Breast epithelium (tissue), 4 donors: ENCODE measurements around the gene ACP7. TPM values are rescaled to one million over a fixed set of nuclear protein-coding genes. Genes with fewer than 3 reads are reported as not detected.

ENCODE experiments used
- DNase-seq, 2 donors: peaks; one replicate each; pipeline ENCODE4 v3.0.0-alpha.2; 2019; ENCODE audit warnings: low spot score in 2 of 2
- H3K27ac ChIP-seq, 2 donors: fragments of 200-600 bp; sonication (generic) in 1 of 2; one replicate each; pipeline ENCODE4 v1.5.1; 2016 to 2019; ENCODE audit warnings: mild to moderate bottlenecking in 1 of 2
- H3K27me3 ChIP-seq, 2 donors: fragments of 200-600 bp; sonication (generic) in 1 of 2; one replicate each; pipeline versions ENCODE4 v1.5.1 to v1.6.0; 2017 to 2019; ENCODE audit warnings: control low read depth in 1 of 2, mild to moderate bottlenecking in 1 of 2
- H3K36me3 ChIP-seq: fragments of 200-600 bp; one replicate; pipeline ENCODE4 v1.5.1; 2019
- H3K4me1 ChIP-seq, 2 donors: fragments of 200-600 bp; sonication (generic); one replicate each; pipeline ENCODE4 v1.5.1; 2016 to 2019; ENCODE audit warnings: control low read depth in 1 of 2
- H3K4me3 ChIP-seq, 3 donors: fragments of 200-600 bp; sonication (generic); 1 replicate in 2 of 3; 2 replicates in 1 of 3; pipeline ENCODE4 v1.5.1; 2016 to 2019; ENCODE audit warnings: mild to moderate bottlenecking in 3 of 3, moderate library complexity in 2 of 3
- H3K9me3 ChIP-seq, 2 donors: fragments of 200-600 bp; sonication (generic) in 1 of 2; one replicate each; pipeline ENCODE4 v1.5.1; 2016 to 2019; ENCODE audit warnings: control low read depth in 1 of 2
- CTCF ChIP-seq, 3 donors: fragments of 450-650 bp; IDR thresholded peaks; one replicate each; pipeline ENCODE4 v1.5.1; 2016 to 2017; ENCODE audit warnings: antibody characterized with exemption in 3 of 3, mild to moderate bottlenecking in 3 of 3, moderate library complexity in 3 of 3
- POLR2A ChIP-seq: fragments of 450-650 bp; IDR thresholded peaks from one replicate; pipeline ENCODE4 v1.6.1; 2016; ENCODE audit warnings: antibody characterized with exemption, mild to moderate bottlenecking, moderate library complexity
- POLR2AphosphoS5 ChIP-seq, 3 donors: sonication (generic); formaldehyde crosslinking; IDR thresholded peaks; one replicate each; pipeline ENCODE4 v1.6.1; 2017; ENCODE audit warnings: antibody characterized with exemption in 3 of 3
- intact Hi-C: fragments of 100-400 bp; cut with DNase I; formaldehyde crosslinking; loops from one replicate; pipeline ENCODE4 v1.15.1; 2023; ENCODE audit warnings: low total_unique reads
- total RNA-seq, 3 donors: library from RNA; depleted of rRNA; stranded (reverse); fragments of >200 nt; gene quantifications; one replicate each; pipeline ENCODE4 v1.1.0, GENCODE V29; 2016

ACP7 gene
- total RNA-seq, 3 donors from 2014 or later: not detected

- no peak overlapping the region for H3K27ac ChIP-seq
- TF ChIP-seq CTCF (IDR thresholded peaks at IDR 0.05): no peak
- no peak for TF ChIP-seq POLR2AphosphoS5 (IDR thresholded peaks at IDR 0.05)
- no peak for TF ChIP-seq POLR2A
- no peaks in the 10 kb centered on the region for H3K27me3 ChIP-seq
- H3K9me3 ChIP-seq: no peaks in the 10 kb centered on the region
- intact Hi-C loops: no loop called here
- no peak overlapping the region for H3K4me3 ChIP-seq
- H3K4me1 ChIP-seq: no peaks in the 10 kb centered on the region
- no peak for DNase-seq
- no peaks in the 10 kb centered on the region for H3K36me3 ChIP-seq
Observed at GRCh38 chr19:39109641-39110040, 25.5 kb downstream of the ACP7 start.

GRCh38 chr19:39110263-39110967 is 26.2 kb downstream of the ACP7 start:
- H3K4me1 ChIP-seq: no peaks in the 10 kb centered on the region

GRCh38 chr19:39111593-39112199 is 27.5 kb downstream of the ACP7 start:
- TF ChIP-seq POLR2AphosphoS5 (IDR thresholded peaks at IDR 0.05) (no peak), POLR2A (no peak), CTCF (IDR thresholded peaks at IDR 0.05) (no peak)
- H3K4me1 ChIP-seq: no peaks in the 10 kb centered on the region
- DNase-seq: no peak
- intact Hi-C loops: no loop called here
- H3K27me3 ChIP-seq: no peaks in the 10 kb centered on the region
- peak overlapping the region; percentile 87 to 90 for H3K27ac ChIP-seq
- no peaks in the 10 kb centered on the region for H3K36me3 ChIP-seq
- no peaks in the 10 kb centered on the region for H3K9me3 ChIP-seq
- H3K4me3 ChIP-seq: peak overlapping the region in 1 of 3 donors; percentile 5

More at GRCh38 chr19:39110263-39110967, 26.2 kb downstream of the ACP7 start:
- TF ChIP-seq CTCF (IDR thresholded peaks at IDR 0.05) (peak; percentile 74 to 81 (median 77)), POLR2AphosphoS5 (IDR thresholded peaks at IDR 0.05) (no peak), POLR2A (no peak)
- intact Hi-C loops: no loop called here
- Histone ChIP-seq H3K27ac (no peak overlapping the region), H3K36me3 (no peaks in the 10 kb centered on the region), H3K27me3 (no peaks in the 10 kb centered on the region), H3K9me3 (no peaks in the 10 kb centered on the region), H3K4me3 (no peak overlapping the region)
- peak; percentile 61 to 79 for DNase-seq

- DNase-seq: peak; percentile 87 to 91
- intact Hi-C loops: no loop called here
- TF ChIP-seq CTCF (IDR thresholded peaks at IDR 0.05): no peak
- peak in 1 of 3 donors; percentile 51 for TF ChIP-seq POLR2AphosphoS5 (IDR thresholded peaks at IDR 0.05)
- TF ChIP-seq POLR2A: no peak
- no peaks in the 10 kb centered on the region for H3K9me3 ChIP-seq
- peak overlapping the region in 1 of 3 donors; percentile 6 for H3K4me3 ChIP-seq
- H3K27me3 ChIP-seq: no peaks in the 10 kb centered on the region
- peak overlapping the region; percentile 87 to 90 for H3K27ac ChIP-seq
- no peaks in the 10 kb centered on the region for H3K36me3 ChIP-seq
- H3K4me1 ChIP-seq: no peaks in the 10 kb centered on the region
Observed at GRCh38 chr19:39112338-39112890, 28.2 kb downstream of the ACP7 start.

- H3K27me3 ChIP-seq: no peaks in the 10 kb centered on the region
- H3K4me3 ChIP-seq: no peak overlapping the region
- no peak for DNase-seq
- H3K27ac ChIP-seq: no peak overlapping the region
- H3K36me3 ChIP-seq: no peaks in the 10 kb centered on the region
- intact Hi-C loops: no loop called here
- no peak for TF ChIP-seq POLR2AphosphoS5 (IDR thresholded peaks at IDR 0.05)
- no peak for TF ChIP-seq POLR2A
- no peak for TF ChIP-seq CTCF (IDR thresholded peaks at IDR 0.05)
- H3K4me1 ChIP-seq: no peaks in the 10 kb centered on the region
- no peaks in the 10 kb centered on the region for H3K9me3 ChIP-seq
Observed at GRCh38 chr19:39113199-39113598, 29.0 kb downstream of the ACP7 start.
